ENCODE data around the gene MTPN.
A peak's percentile ranks its signal among the peaks of the same experiment; 100 is the strongest.

Gene MTPN

DNA sequence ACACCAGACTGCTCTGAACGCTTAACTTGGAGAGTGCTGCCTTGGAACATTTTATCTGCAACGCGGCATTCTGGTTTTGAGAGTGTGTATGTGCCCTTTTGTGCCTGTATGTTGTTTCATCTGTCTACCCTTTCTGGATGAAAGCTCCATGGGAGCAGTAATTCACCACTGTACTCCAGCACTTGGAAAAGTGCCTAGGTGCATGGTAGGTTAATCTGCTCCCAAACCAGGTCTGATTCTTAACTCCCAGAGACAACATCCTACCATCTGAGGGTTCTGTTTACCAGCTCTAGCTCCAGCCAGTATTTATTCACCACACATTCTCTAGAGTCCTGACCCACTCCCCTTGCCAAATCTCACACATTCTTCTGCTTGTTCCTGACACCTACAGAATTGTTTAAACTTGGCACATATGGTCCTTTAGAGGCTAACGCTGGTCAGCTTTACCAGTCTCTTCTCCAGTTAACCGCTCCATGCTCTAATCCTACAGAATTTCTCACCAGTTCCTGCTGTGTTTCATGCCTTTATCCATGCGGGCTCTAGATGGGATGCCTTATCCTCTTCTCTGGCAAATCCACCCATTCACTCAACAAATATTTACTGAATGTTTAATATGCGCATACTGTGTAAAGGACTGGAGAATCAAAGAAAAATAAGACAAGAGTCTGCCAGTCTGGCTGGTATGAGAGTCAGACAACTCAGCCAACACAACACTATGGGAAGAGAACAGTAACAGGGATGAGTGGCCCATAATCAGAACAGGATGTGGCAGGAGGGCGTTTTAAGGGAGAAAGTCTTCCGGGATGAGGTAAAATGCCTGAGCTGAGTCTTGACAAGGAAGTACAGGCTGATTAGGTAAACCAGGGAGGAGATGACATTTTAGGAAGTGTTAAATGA, 46.3 kb downstream of the MTPN start:
- H3K4me3 ChIP-seq (ENCODE audit: low read depth, low read length), result peak overlapping the region; percentile 7; the same call in 1 of the 2 replicates
- H3K36me3 ChIP-seq, result no peaks in the 10 kb centered on the region; the same call in none of the 2 replicates
- peak; percentile 66 for DNase-seq
- no peaks in the 10 kb centered on the region for H3K27me3 ChIP-seq
- no peaks in the 10 kb centered on the region for H3K9me3 ChIP-seq
- TF ChIP-seq, protein P1, sequence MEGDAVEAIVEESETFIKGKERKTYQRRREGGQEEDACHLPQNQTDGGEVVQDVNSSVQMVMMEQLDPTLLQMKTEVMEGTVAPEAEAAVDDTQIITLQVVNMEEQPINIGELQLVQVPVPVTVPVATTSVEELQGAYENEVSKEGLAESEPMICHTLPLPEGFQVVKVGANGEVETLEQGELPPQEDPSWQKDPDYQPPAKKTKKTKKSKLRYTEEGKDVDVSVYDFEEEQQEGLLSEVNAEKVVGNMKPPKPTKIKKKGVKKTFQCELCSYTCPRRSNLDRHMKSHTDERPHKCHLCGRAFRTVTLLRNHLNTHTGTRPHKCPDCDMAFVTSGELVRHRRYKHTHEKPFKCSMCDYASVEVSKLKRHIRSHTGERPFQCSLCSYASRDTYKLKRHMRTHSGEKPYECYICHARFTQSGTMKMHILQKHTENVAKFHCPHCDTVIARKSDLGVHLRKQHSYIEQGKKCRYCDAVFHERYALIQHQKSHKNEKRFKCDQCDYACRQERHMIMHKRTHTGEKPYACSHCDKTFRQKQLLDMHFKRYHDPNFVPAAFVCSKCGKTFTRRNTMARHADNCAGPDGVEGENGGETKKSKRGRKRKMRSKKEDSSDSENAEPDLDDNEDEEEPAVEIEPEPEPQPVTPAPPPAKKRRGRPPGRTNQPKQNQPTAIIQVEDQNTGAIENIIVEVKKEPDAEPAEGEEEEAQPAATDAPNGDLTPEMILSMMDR (IDR thresholded peaks at IDR 0.05; ENCODE audit: low read depth, low read length), result no peak
- H3K4me1 ChIP-seq, result peaks cover 17% of the 10 kb centered on the region

DNA sequence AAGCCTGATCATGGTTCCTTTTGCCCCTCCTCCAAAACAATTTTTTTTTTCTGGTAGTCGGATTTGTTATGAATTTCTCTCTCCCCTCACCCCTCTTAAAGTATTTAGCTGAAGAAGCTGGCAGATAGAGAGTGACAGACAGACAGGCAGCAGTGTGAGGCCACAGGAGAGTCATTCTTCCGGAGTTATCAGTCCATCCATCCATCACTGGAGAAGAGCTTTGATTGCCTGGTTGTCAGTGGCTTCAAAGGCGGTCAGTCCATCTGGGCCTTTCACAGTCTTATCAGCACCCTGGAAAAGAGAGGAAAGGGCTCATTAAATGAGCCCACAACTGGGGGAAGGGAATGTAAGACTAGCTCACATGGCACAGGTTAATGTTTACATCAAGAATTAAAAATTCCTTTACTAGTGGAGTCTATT, 47.4 kb downstream of the MTPN start:
- no peaks in the 10 kb centered on the region for H3K27me3 ChIP-seq
- H3K9me3 ChIP-seq, result no peaks in the 10 kb centered on the region
- peak overlapping the region; percentile 11; the same call in 1 of the 2 replicates for H3K4me3 ChIP-seq (ENCODE audit: low read depth, low read length)
- peaks cover 21% of the 10 kb centered on the region for H3K4me1 ChIP-seq
- TF ChIP-seq, protein P1 (IDR thresholded peaks at IDR 0.05; ENCODE audit: low read depth, low read length), result no peak
- peak; percentile 74 for DNase-seq
- no peaks in the 10 kb centered on the region; the same call in 1 of the 2 replicates for H3K36me3 ChIP-seq

DNA sequence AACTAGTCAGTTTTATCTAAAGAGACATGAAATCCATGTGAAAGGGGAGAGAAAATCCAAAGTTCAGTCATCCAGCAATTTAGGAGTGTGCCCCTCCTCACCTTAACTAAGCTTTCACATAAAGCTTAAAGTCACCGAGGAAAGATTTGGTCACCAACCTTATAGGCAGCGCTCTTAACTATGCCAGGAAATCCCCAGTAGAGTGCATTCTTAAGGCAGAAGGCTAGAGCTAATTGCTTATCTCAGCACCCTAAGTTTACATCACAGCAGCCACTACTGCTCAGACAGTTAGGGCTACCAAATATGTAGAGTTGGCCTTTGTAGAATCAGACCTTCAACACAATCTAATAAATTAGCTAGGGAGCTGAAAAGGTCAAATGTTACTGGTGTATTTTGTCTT, 47.9 kb downstream of the MTPN start:
- H3K9me3 ChIP-seq, result no peaks in the 10 kb centered on the region
- no peaks in the 10 kb centered on the region; the same call in 1 of the 2 replicates for H3K36me3 ChIP-seq
- DNase-seq, result no peak
- H3K4me1 ChIP-seq, result peaks cover 21% of the 10 kb centered on the region
- TF ChIP-seq, protein P1 (IDR thresholded peaks at IDR 0.05; ENCODE audit: low read depth, low read length), result no peak
- peak overlapping the region; percentile 11; the same call in 1 of the 2 replicates for H3K4me3 ChIP-seq (ENCODE audit: low read depth, low read length)
- H3K27me3 ChIP-seq, result no peaks in the 10 kb centered on the region

DNA sequence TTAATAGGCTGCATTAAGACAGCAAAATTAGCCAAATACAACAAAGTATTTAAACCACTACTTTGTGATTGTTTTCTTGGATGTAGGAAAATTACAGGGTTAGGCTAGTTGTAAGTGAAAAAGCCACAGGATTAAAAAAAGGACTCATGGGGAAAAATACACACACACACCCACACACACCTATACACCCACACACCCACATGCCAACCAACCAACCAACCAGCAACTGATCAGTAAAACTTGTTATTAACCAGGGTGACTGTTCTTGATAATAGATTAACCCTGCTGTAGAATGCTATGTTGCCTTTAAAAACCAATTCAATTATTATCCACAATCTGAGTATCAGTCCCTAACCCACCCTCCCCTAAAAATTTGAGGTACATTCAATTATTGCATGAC, 49.0 kb downstream of the MTPN start:
- DNase-seq, result no peak
- Histone ChIP-seq H3K27me3 (no peaks in the 10 kb centered on the region), H3K4me1 (peaks cover 27% of the 10 kb centered on the region), H3K36me3 (no peaks in the 10 kb centered on the region; the same call in 1 of the 2 replicates), H3K4me3 (ENCODE audit: low read depth, low read length) (no peak overlapping the region), H3K9me3 (no peaks in the 10 kb centered on the region)
- TF ChIP-seq, protein P1 (IDR thresholded peaks at IDR 0.05; ENCODE audit: low read depth, low read length), result no peak

DNA sequence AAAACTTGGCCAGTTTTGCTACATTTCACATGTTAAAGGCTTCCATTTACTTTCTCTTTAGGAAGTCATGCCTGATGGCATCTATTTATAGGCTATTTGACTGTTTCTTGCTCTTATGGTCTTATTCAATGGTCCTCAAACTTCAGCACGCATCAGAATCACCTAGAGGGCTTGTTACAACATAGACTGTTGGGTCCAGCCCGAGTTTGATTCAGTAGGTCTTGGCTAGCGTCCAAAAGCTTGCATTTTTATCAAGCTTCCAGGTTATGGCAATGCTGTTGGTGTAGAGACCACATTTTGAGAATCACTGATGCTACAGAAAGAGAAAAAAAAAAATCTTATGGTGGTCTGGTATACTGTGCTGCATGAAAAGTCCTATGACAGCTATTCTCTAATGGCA, 51.9 kb downstream of the MTPN start:
- TF ChIP-seq, protein P1 (IDR thresholded peaks at IDR 0.05; ENCODE audit: low read depth, low read length), result no peak
- no peaks in the 10 kb centered on the region for H3K9me3 ChIP-seq
- DNase-seq, result peak; percentile 26
- H3K27me3 ChIP-seq, result no peaks in the 10 kb centered on the region
- no peaks in the 10 kb centered on the region; the same call in 1 of the 2 replicates for H3K36me3 ChIP-seq
- no peak overlapping the region for H3K4me3 ChIP-seq (ENCODE audit: low read depth, low read length)
- peaks cover 22% of the 10 kb centered on the region for H3K4me1 ChIP-seq

DNA sequence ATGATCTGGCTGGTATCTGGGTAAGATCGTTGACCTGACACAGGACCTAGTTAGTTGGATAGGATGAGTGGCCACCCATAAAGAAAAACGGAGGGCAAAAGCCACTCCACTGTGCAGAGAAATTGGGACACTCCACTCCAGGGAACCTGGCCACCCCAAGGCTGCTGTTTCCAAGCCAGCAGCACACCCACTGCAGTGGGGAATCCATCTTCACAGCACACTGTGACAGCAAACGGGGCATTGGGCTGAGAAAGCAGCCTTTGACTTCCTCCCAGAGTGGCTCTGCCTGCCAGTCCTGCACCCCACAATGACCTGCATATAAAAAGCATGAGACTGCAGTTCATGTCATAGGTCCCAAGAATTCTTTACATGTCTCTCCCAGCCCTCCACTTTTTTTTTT, 52.9 kb downstream of the MTPN start:
- DNase-seq, result no peak
- Histone ChIP-seq H3K27me3 (no peaks in the 10 kb centered on the region), H3K4me1 (peaks cover 19% of the 10 kb centered on the region), H3K9me3 (no peaks in the 10 kb centered on the region), H3K4me3 (ENCODE audit: low read depth, low read length) (no peak overlapping the region), H3K36me3 (no peaks in the 10 kb centered on the region; the same call in 1 of the 2 replicates)
- TF ChIP-seq, protein P1 (IDR thresholded peaks at IDR 0.05; ENCODE audit: low read depth, low read length), result no peak

All from BE2C (cell line).